HepG2 (cell line): ENCODE results near the gene LCK. TPM values are rescaled to one million over a fixed set of nuclear protein-coding genes. Genes with fewer than 3 reads are reported as not detected.
A peak's percentile ranks its signal among the peaks of the same experiment; 100 is the strongest.

ENCODE experiments used
- GABPB1 ChIP-seq: IDR thresholded peaks from 2 replicates; pipeline ENCODE4 v1.6.1; 2016; ENCODE audit warnings: mild to moderate bottlenecking, missing genetic modification reagents, moderate library complexity, missing compliant biosample characterization
- GPN1 ChIP-seq: sonication (generic); formaldehyde crosslinking; IDR thresholded peaks from 2 replicates; pipeline ENCODE4 v1.5.1; 2020; ENCODE audit warnings: missing genetic modification reagents, borderline replicate concordance
- HDAC6 ChIP-seq: fragments of 200-600 bp; sonication (generic); IDR thresholded peaks from 2 replicates; pipeline ENCODE4 v1.7.0; 2017; ENCODE audit warnings: mild to moderate bottlenecking, antibody characterized with exemption, low read length, low read depth
- KLF16 ChIP-seq, 2 experiments: sonication (generic) in 1 of 2; formaldehyde crosslinking in 1 of 2; IDR thresholded peaks; 2 replicates each; pipeline versions ENCODE4 v1.6.1 to v1.8.0; 2016 to 2023; ENCODE audit warnings: missing genetic modification reagents in 2 of 2, missing compliant biosample characterization in 1 of 2
- MED8 ChIP-seq: sonication (generic); formaldehyde crosslinking; IDR thresholded peaks from 2 replicates; pipeline ENCODE4 v1.8.1; 2023; ENCODE audit warnings: mild to moderate bottlenecking, missing genetic modification reagents; ENCODE audit not compliant: insufficient replicate concordance
- MIER2 ChIP-seq: IDR thresholded peaks from 2 replicates; pipeline ENCODE4 v1.6.1; 2016; ENCODE audit warnings: missing biosample characterization, missing genetic modification reagents
- RFX5 ChIP-seq: IDR thresholded peaks from 2 replicates; pipeline ENCODE4 v1.6.1; 2011; ENCODE audit warnings: low read depth, low read length, improper control_type of control experiment
- SIX4 ChIP-seq: sonication (generic); formaldehyde crosslinking; IDR thresholded peaks from 2 replicates; pipeline ENCODE4 v1.4.0; 2020; ENCODE audit warnings: missing genetic modification reagents
- SMAD3 ChIP-seq: sonication (generic); formaldehyde crosslinking; IDR thresholded peaks from 2 replicates; pipeline ENCODE4 v1.4.0; 2020; ENCODE audit warnings: missing genetic modification reagents
- SNAPC5 ChIP-seq: sonication (generic); formaldehyde crosslinking; IDR thresholded peaks from 2 replicates; pipeline ENCODE4 v1.8.1; 2023; ENCODE audit warnings: mild to moderate bottlenecking, missing genetic modification reagents, borderline replicate concordance
- TOE1 ChIP-seq: sonication (generic); formaldehyde crosslinking; IDR thresholded peaks from 2 replicates; pipeline ENCODE4 v1.4.0; 2020; ENCODE audit warnings: mild to moderate bottlenecking, missing genetic modification reagents
- U2AF1 ChIP-seq: fragments of 200-400 bp; formaldehyde crosslinking; optimal IDR thresholded peaks from 2 replicates; pipeline ENCODE3; 2017; ENCODE audit warnings: mild to moderate bottlenecking, low read depth, low read length
- XBP1 ChIP-seq: sonication (generic); formaldehyde crosslinking; IDR thresholded peaks from 2 replicates; pipeline ENCODE4 v1.5.0; 2020; ENCODE audit warnings: missing genetic modification reagents
- YEATS4 ChIP-seq: sonication (generic); formaldehyde crosslinking; IDR thresholded peaks from 2 replicates; pipeline ENCODE4 v1.4.0; 2020; ENCODE audit warnings: missing genetic modification reagents, borderline replicate concordance
- ZBTB21 ChIP-seq: sonication (generic); formaldehyde crosslinking; IDR thresholded peaks from 2 replicates; pipeline ENCODE4 v1.4.0; 2020; ENCODE audit warnings: missing genetic modification reagents
- ZFP90 ChIP-seq: sonication (generic); formaldehyde crosslinking; IDR thresholded peaks from 2 replicates; pipeline ENCODE4 v1.8.0; 2022; ENCODE audit warnings: missing genetic modification reagents, mild to moderate bottlenecking, inconsistent platforms, borderline replicate concordance
- ZFX ChIP-seq: sonication (generic); formaldehyde crosslinking; IDR thresholded peaks from 2 replicates; pipeline ENCODE4 v1.4.0; 2020; ENCODE audit warnings: mild to moderate bottlenecking, low read depth, missing genetic modification reagents, moderate library complexity
- ZNF18 ChIP-seq: sonication (generic); formaldehyde crosslinking; IDR thresholded peaks from 2 replicates; pipeline ENCODE4 v1.8.0; 2022; ENCODE audit warnings: mild to moderate bottlenecking, missing genetic modification reagents; ENCODE audit not compliant: insufficient replicate concordance
- ZNF224 ChIP-seq: sonication (generic); formaldehyde crosslinking; IDR thresholded peaks from 2 replicates; pipeline ENCODE4 v1.5.0; 2020; ENCODE audit warnings: mild to moderate bottlenecking, missing genetic modification reagents
- ZNF530 ChIP-seq: sonication (generic); formaldehyde crosslinking; IDR thresholded peaks from 2 replicates; pipeline ENCODE4 v1.5.0; 2020; ENCODE audit warnings: low read depth, mild to moderate bottlenecking, missing genetic modification reagents
- ZNF562 ChIP-seq: sonication (generic); formaldehyde crosslinking; IDR thresholded peaks from 2 replicates; pipeline ENCODE4 v1.8.0; 2022; ENCODE audit warnings: missing genetic modification reagents, borderline replicate concordance
- ZNF570 ChIP-seq: sonication (generic); formaldehyde crosslinking; IDR thresholded peaks from 2 replicates; pipeline ENCODE4 v1.4.0; 2020; ENCODE audit warnings: mild to moderate bottlenecking, missing genetic modification reagents, borderline replicate concordance
- ZSCAN12 ChIP-seq: sonication (generic); formaldehyde crosslinking; IDR thresholded peaks from 2 replicates; pipeline ENCODE4 v1.9.0; 2021; ENCODE audit warnings: mild to moderate bottlenecking, missing genetic modification reagents
- polyA plus RNA-seq, 8 experiments: library from polyadenylated mRNA; depleted of rRNA in 3 of 8; stranded (reverse) in 7 of 8; unstranded in 1 of 8; fragments of >200 nt; fragmentation: Illumina TruSeq in 4 of 8; extraction: Trizol in 4 of 8; gene quantifications; 2 replicates each; pipeline versions ENCODE4 v1.2.1 to v1.2.3, GENCODE V29; 2011 to 2016; ENCODE audit warnings: low read depth in 4 of 8, missing spikeins in 1 of 8, mixed read lengths in 1 of 8; ENCODE audit not compliant: insufficient read depth in 1 of 8
- total RNA-seq, 5 experiments: library from RNA; depleted of rRNA; stranded (reverse); fragments of >200 nt; fragmentation: Illumina TruSeq; extraction: Trizol; gene quantifications; 2 replicates each; pipeline ENCODE4 v1.2.3, GENCODE V29; 2016; ENCODE audit warnings: low read depth in 1 of 5
- TF ChIP-seq, protein P1 (sequence below): sonication (generic); formaldehyde crosslinking; IDR thresholded peaks from 2 replicates; pipeline ENCODE4 v1.4.0; 2020; ENCODE audit warnings: missing genetic modification reagents, borderline replicate concordance
- TF ChIP-seq, protein P2 (sequence below): sonication (generic); formaldehyde crosslinking; IDR thresholded peaks from 2 replicates; pipeline ENCODE4 v1.5.0; 2020; ENCODE audit warnings: mild to moderate bottlenecking, low read depth, missing genetic modification reagents, borderline replicate concordance
- TF ChIP-seq, protein P3 (sequence below): IDR thresholded peaks from 2 replicates; pipeline ENCODE4 v1.6.1; 2016; ENCODE audit warnings: missing compliant biosample characterization, missing genetic modification reagents, borderline replicate concordance

Gene LCK
- total and polyA plus RNA-seq, 2 of the 13 experiments (the other 11 are each of a cell fraction or from before 2014, with no cell fraction given): 0.93 to 1.8 TPM

GRCh38 chr1:32249831-32250525 lies 1.1 kb upstream of the LCK start (continued):
- TF ChIP-seq GABPB1 (CRISPR knock-in tag) (peak; percentile 63), ZNF530 (CRISPR knock-in tag) (no peak), SIX4 (CRISPR knock-in tag) (no peak; the same call in 1 of the 2 replicates), GPN1 (CRISPR knock-in tag) (no peak), TOE1 (CRISPR knock-in tag) (no peak), XBP1 (CRISPR knock-in tag) (no peak), ZFP90 (CRISPR knock-in tag) (0 out of 2 replicates have a peak, but pooled peaks have one; percentile 64), ZNF224 (CRISPR knock-in tag) (no peak), U2AF1 (peak; percentile 28), ZFX (CRISPR knock-in tag) (peak; percentile 75), ZNF18 (CRISPR knock-in tag) (no peak), ZNF570 (no peak), ZBTB21 (peak; percentile 49; the same call in 1 of the 2 replicates), ZSCAN12 (no peak), YEATS4 (CRISPR knock-in tag) (peak; percentile 70; the same call in 1 of the 2 replicates), ZNF562 (no peak), MIER2 (CRISPR knock-in tag) (no peak), SMAD3 (no peak), RFX5 (0 out of 2 replicates have a peak, but pooled peaks have one; percentile 27), SNAPC5 (peak; percentile 77; the same call in 1 of the 2 replicates), KLF16 (CRISPR knock-in tag; IDR thresholded peaks at IDR 0.05) (peak in 1 of 2 experiments; percentile 72; a peak in 1 of 4 replicates), MED8 (no peak), HDAC6 (no peak)
- TF ChIP-seq, protein P1, sequence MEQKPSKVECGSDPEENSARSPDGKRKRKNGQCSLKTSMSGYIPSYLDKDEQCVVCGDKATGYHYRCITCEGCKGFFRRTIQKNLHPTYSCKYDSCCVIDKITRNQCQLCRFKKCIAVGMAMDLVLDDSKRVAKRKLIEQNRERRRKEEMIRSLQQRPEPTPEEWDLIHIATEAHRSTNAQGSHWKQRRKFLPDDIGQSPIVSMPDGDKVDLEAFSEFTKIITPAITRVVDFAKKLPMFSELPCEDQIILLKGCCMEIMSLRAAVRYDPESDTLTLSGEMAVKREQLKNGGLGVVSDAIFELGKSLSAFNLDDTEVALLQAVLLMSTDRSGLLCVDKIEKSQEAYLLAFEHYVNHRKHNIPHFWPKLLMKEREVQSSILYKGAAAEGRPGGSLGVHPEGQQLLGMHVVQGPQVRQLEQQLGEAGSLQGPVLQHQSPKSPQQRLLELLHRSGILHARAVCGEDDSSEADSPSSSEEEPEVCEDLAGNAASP (CRISPR knock-in tag): peak; percentile 95
- TF ChIP-seq, protein P2, sequence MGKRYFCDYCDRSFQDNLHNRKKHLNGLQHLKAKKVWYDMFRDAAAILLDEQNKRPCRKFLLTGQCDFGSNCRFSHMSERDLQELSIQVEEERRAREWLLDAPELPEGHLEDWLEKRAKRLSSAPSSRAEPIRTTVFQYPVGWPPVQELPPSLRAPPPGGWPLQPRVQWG: no peak
- TF ChIP-seq, protein P3, sequence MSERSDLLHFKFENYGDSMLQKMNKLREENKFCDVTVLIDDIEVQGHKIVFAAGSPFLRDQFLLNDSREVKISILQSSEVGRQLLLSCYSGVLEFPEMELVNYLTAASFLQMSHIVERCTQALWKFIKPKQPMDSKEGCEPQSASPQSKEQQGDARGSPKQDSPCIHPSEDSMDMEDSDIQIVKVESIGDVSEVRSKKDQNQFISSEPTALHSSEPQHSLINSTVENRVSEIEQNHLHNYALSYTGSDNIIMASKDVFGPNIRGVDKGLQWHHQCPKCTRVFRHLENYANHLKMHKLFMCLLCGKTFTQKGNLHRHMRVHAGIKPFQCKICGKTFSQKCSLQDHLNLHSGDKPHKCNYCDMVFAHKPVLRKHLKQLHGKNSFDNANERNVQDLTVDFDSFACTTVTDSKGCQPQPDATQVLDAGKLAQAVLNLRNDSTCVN (CRISPR knock-in tag): peak; percentile 58; the same call in 1 of the 2 replicates
